IMR-90 (cell line): ENCODE measurements around the gene VSTM5. TPM values are rescaled to one million over a fixed set of nuclear protein-coding genes. Genes with fewer than 3 reads are reported as not detected.

ENCODE experiments used
- ATAC-seq: fragments of 200-7000 bp; cut with Tn5 transposase; 2 replicates; pipeline ENCODE4 v1.9.1; 2020; ENCODE audit warnings: low read depth, mild to moderate bottlenecking, moderate library complexity
- BruUV-seq: library from RNA; stranded (reverse); fragments of 400-500 nt; replicated peaks from 2 replicates; lab custom pipeline; 2021; lab: Mats Ljungman, UMichigan
- CTCF ChIA-PET: fragments of 300-600 bp; formaldehyde crosslinking; extraction: SDS; loops from one replicate; lab custom pipeline; 2021; ENCODE audit warnings: antibody characterized with exemption; lab: Yijun Ruan, JAX
- POLR2A ChIA-PET: fragments of 300-600 bp; sonication (Branson Sonifier 250); formaldehyde crosslinking; loops from one replicate; lab custom pipeline; 2022; ENCODE audit warnings: antibody characterized with exemption; ENCODE audit not compliant: unreplicated experiment; lab: Charles Lee
- DNase-seq: peaks from one replicate; pipeline ENCODE4 v3.0.0; 2013
- H2AFZ ChIP-seq: replicated peaks from 2 replicates; pipeline ENCODE3; 2013; ENCODE audit warnings: low read length, mild to moderate bottlenecking; ENCODE audit not compliant: poor library complexity
- H2AK5ac ChIP-seq: 2 replicates; pipeline ENCODE4 v1.6.1; 2013; ENCODE audit warnings: low read depth, low read length, inconsistent platforms
- H2AK9ac ChIP-seq: replicated peaks from 2 replicates; pipeline ENCODE3; 2013; ENCODE audit warnings: mild to moderate bottlenecking, low read depth, low read length, moderate library complexity; ENCODE audit not compliant: poor library complexity
- H2BK120ac ChIP-seq: 2 replicates; pipeline ENCODE4 v1.6.1; 2013; ENCODE audit warnings: low read depth, low read length, inconsistent platforms
- H2BK15ac ChIP-seq: 3 replicates; pipeline ENCODE4 v1.6.1; 2013; ENCODE audit warnings: low read depth, low read length, inconsistent platforms
- H2BK20ac ChIP-seq: 2 replicates; pipeline ENCODE4 v1.6.1; 2013; ENCODE audit warnings: low read depth, mild to moderate bottlenecking, inconsistent platforms, low read length, moderate library complexity
- H2BK5ac ChIP-seq: 2 replicates; pipeline ENCODE4 v1.6.1; 2013; ENCODE audit warnings: mild to moderate bottlenecking, low read depth, low read length, inconsistent platforms; ENCODE audit not compliant: poor library complexity, severe bottlenecking
- H3K14ac ChIP-seq: replicated peaks from 2 replicates; pipeline ENCODE4 v1.6.1; 2013; ENCODE audit warnings: low read depth, low read length, inconsistent platforms
- H3K18ac ChIP-seq: 2 replicates; pipeline ENCODE4 v1.6.1; 2013; ENCODE audit warnings: low read depth, low read length, control low read depth
- H3K23ac ChIP-seq: 2 replicates; pipeline ENCODE4 v1.6.1; 2013; ENCODE audit warnings: low read depth, low read length, inconsistent platforms
- H3K27ac ChIP-seq: 2 replicates; pipeline ENCODE4 v1.5.1; 2013; ENCODE audit warnings: mild to moderate bottlenecking, control low read depth, low read length; ENCODE audit not compliant: insufficient read depth
- H3K27me3 ChIP-seq: 2 replicates; pipeline ENCODE4 v1.6.1; 2013; ENCODE audit warnings: low read length; ENCODE audit not compliant: control insufficient read depth, insufficient read depth
- H3K36me3 ChIP-seq: 2 replicates; pipeline ENCODE4 v1.6.1; 2013; ENCODE audit warnings: low read length, mixed read lengths; ENCODE audit not compliant: control insufficient read depth, insufficient read depth
- H3K4ac ChIP-seq: 2 replicates; pipeline ENCODE4 v1.6.1; 2013; ENCODE audit warnings: low read depth, low read length, inconsistent platforms
- H3K4me1 ChIP-seq: 2 replicates; pipeline ENCODE4 v1.6.1; 2013; ENCODE audit warnings: low read length, mixed read lengths; ENCODE audit not compliant: control insufficient read depth, insufficient read depth
- H3K4me2 ChIP-seq: 2 replicates; pipeline ENCODE4 v1.6.1; 2013; ENCODE audit warnings: low read depth, mild to moderate bottlenecking, control low read depth, low read length, moderate library complexity
- H3K4me3 ChIP-seq: 2 replicates; pipeline ENCODE4 v1.5.1; 2013; ENCODE audit warnings: low read depth, mild to moderate bottlenecking, control low read depth, low read length, moderate library complexity; ENCODE audit not compliant: insufficient read depth
- H3K56ac ChIP-seq: 2 replicates; pipeline ENCODE4 v1.6.1; 2013; ENCODE audit warnings: low read length, inconsistent platforms; ENCODE audit not compliant: insufficient read depth; ENCODE audit errors: extremely low read depth
- H3K79me1 ChIP-seq, 2 experiments: 2 replicates each; pipeline ENCODE4 v1.6.1; 2013; ENCODE audit warnings: low read length in 2 of 2, inconsistent platforms in 1 of 2, low read depth in 1 of 2
- H3K9ac ChIP-seq: 2 replicates; pipeline ENCODE4 v1.6.1; 2013; ENCODE audit warnings: low read depth, low read length, control low read depth
- H3K9me1 ChIP-seq: 2 replicates; pipeline ENCODE4 v1.6.1; 2013; ENCODE audit warnings: low read length, inconsistent platforms; ENCODE audit not compliant: insufficient read depth
- H3K9me3 ChIP-seq: 2 replicates; pipeline ENCODE4 v1.6.1; 2013; ENCODE audit warnings: low read length; ENCODE audit not compliant: control insufficient read depth, insufficient read depth
- H4K20me1 ChIP-seq: 2 replicates; pipeline ENCODE4 v1.6.1; 2013; ENCODE audit warnings: low read length, inconsistent platforms; ENCODE audit not compliant: insufficient read depth
- H4K5ac ChIP-seq: 2 replicates; pipeline ENCODE4 v1.6.1; 2013; ENCODE audit warnings: mild to moderate bottlenecking, low read depth, low read length, control low read depth
- H4K8ac ChIP-seq, 2 experiments: 2 replicates each; pipeline ENCODE4 v1.6.1; 2013; ENCODE audit warnings: low read depth in 2 of 2, low read length in 2 of 2, control low read depth in 1 of 2, inconsistent platforms in 1 of 2
- H4K91ac ChIP-seq: 2 replicates; pipeline ENCODE4 v1.6.1; 2013; ENCODE audit warnings: low read depth, low read length, inconsistent platforms; ENCODE audit not compliant: insufficient read depth
- CEBPB ChIP-seq: IDR thresholded peaks from 2 replicates; pipeline ENCODE4 v1.6.1; 2012; ENCODE audit warnings: low read depth, low read length, improper control_type of control experiment
- RAD21 ChIP-seq: IDR thresholded peaks from 2 replicates; pipeline ENCODE4 v1.6.1; 2012; ENCODE audit warnings: low read length, improper control_type of control experiment
- RCOR1 ChIP-seq: IDR thresholded peaks from 2 replicates; pipeline ENCODE4 v1.6.1; 2012; ENCODE audit warnings: mild to moderate bottlenecking, low read length, improper control_type of control experiment; ENCODE audit not compliant: insufficient replicate concordance
- RFX5 ChIP-seq: IDR thresholded peaks from 2 replicates; pipeline ENCODE4 v1.8.0; 2012; ENCODE audit warnings: low read depth, mild to moderate bottlenecking, low read length, moderate library complexity
- WGBS, 2 experiments: methylation state at CpG; one replicate each; pipeline versions ENCODE4 v1.1.5 to v1.1.7; 2013; ENCODE audit warnings: missing lambda C conversion rate in 2 of 2; ENCODE audit not compliant: insufficient read length in 1 of 2; ENCODE audit errors: extremely low coverage in 2 of 2; 5-methylcytosine and 5-hydroxymethylcytosine counted together
- dilution Hi-C: fragments of 300-500 bp; cut with HindIII; formaldehyde crosslinking; loops from one replicate; pipeline ENCODE4 v1.14.3; 2018; ENCODE audit warnings: low sequenced_read_pairs; ENCODE audit not compliant: unreplicated experiment
- in situ Hi-C: fragments of 300-500 bp; cut with MboI; formaldehyde crosslinking; loops from 3 replicates; pipeline ENCODE4 v1.14.3; 2019; ENCODE audit warnings: low sequenced_read_pairs, inconsistent platforms, mixed read lengths
- intact Hi-C: fragments of 100-400 bp; cut with micrococcal nuclease; formaldehyde crosslinking; loops from 2 replicates; pipeline ENCODE4 v1.10.0; 2022
- polyA plus RNA-seq, 3 experiments: library from polyadenylated mRNA; depleted of rRNA; stranded (reverse); fragments of >200 nt; gene quantifications; 2 replicates each; pipeline ENCODE4 v1.2.3, GENCODE V29; 2012; ENCODE audit warnings: low replicate concordance in 1 of 3
- total RNA-seq: library from RNA; depleted of rRNA; stranded (reverse); fragments of >200 nt; gene quantifications from 2 replicates; pipeline ENCODE4 v1.2.3, GENCODE V29; 2012

VSTM5 gene
- total and polyA plus RNA-seq, 2 of the 4 experiments (the other 2 are of a cell fraction) = 0.36 to 0.43 TPM

DNA sequence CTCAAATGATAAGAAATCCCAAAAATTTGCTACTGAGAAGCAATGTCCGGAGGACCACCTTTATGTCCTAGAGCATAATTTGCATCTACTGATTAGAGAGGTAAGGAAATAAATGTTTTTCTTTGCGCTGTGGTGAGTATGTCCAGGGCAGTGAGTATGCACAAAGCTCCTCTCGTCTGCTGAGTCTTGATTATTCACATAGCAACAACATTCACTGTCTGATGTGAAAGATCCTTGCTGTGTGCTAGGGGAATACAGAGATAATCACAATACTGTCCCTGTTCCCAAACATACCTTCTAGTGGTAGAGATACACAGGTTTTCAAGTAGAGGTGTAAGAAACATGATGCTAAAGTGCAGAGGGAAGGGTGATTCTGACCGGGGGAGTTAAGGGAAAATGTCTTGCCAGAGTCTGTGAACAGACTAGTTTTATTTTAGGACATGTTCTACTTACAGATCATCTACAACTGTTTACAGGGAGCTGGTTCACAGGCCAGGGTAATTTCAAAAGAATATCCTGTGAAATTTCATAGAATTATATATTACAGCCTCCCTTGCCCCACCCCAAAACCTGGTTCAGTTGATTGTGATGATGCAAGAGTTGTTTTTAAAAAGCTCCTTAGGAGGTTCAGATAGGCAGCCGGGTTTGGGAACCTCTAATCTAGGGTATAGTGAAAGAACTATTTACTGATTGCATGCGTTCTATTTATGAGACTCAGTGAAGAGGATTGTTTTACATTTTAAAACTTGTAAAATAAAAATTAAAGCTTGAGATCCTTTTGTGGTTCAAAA is 53.8 kb downstream of the VSTM5 start:
- Histone ChIP-seq H2BK5ac (no peak overlapping the region), H2AFZ (no peak overlapping the region), H3K27ac (no peak overlapping the region), H3K9ac (no peak overlapping the region), H3K4me2 (no peak overlapping the region), H3K14ac (no peak overlapping the region), H2BK120ac (no peak overlapping the region), H2AK9ac (no peak overlapping the region), H3K36me3 (peaks cover 53% of the 10 kb centered on the region), H2BK20ac (no peak overlapping the region), H4K5ac (no peak overlapping the region), H3K4me1 (no peaks in the 10 kb centered on the region), H3K56ac (no peak overlapping the region), H3K79me1 (peaks cover 10 to 31% of the 10 kb centered on the region in 2 experiments; a peak in 3 of 4 replicates), H2BK15ac (no peak overlapping the region), H3K4ac (no peak overlapping the region), H2AK5ac (no peak overlapping the region), H3K9me1 (no peaks in the 10 kb centered on the region), H3K4me3 (no peak overlapping the region), H3K18ac (no peak overlapping the region), H4K91ac (no peak overlapping the region), H4K8ac (no peak overlapping the region), H3K23ac (no peak overlapping the region), H3K9me3 (no peaks in the 10 kb centered on the region), H4K20me1 (no peaks in the 10 kb centered on the region), H3K27me3 (no peaks in the 10 kb centered on the region)
- in situ Hi-C loops = no loop called here
- intact Hi-C loops = no loop called here
- 100% methylated on average over 1 of the region's 6 CpGs; no CpG with 5 or more reads in 1 of the 2 experiments for WGBS, 2 experiments
- ChIA-PET POLR2A (interaction anchor here (1.1 kb wide), 1 partner anchor 13 kb away, joined by 4 read pairs; the partner anchor contains the start of gene MED17), CTCF (no interaction called here)
- no peak for DNase-seq
- no peak for ATAC-seq
- no TSS peak for BruUV-seq
- dilution Hi-C loops = no loop called here
- TF ChIP-seq RAD21 (no peak), CEBPB (peak; percentile 49; the same call in 1 of the 2 replicates), RCOR1 (no peak), RFX5 (no peak)
